Prostate gland (tissue), 2 donors: ENCODE results near the gene PAK1.
A peak's percentile ranks its signal among the peaks of the same experiment; 100 is the strongest.

ENCODE experiments used
- POLR2A ChIP-seq: fragments of 450-650 bp; IDR thresholded peaks from one replicate; pipeline ENCODE4 v1.6.1; 2016; ENCODE audit warnings: antibody characterized with exemption, mild to moderate bottlenecking
- POLR2AphosphoS5 ChIP-seq: sonication (generic); formaldehyde crosslinking; IDR thresholded peaks from one replicate; pipeline ENCODE4 v1.6.1; 2017; ENCODE audit warnings: antibody characterized with exemption
- TF ChIP-seq, protein P1 (sequence below), 4 experiments: fragments of 200-600 bp in 2 of 4; fragments of 450-650 bp in 2 of 4; sonication (generic) in 2 of 4; IDR thresholded peaks; 1 replicate in 3 of 4; 2 replicates in 1 of 4; pipeline ENCODE4 v1.5.1; 2016 to 2019; ENCODE audit warnings: antibody characterized with exemption in 4 of 4, mild to moderate bottlenecking in 2 of 4, moderate library complexity in 2 of 4

GRCh38 chr11:77473801-77474683 lies at the start of gene PAK1:
- TF ChIP-seq, protein P1, sequence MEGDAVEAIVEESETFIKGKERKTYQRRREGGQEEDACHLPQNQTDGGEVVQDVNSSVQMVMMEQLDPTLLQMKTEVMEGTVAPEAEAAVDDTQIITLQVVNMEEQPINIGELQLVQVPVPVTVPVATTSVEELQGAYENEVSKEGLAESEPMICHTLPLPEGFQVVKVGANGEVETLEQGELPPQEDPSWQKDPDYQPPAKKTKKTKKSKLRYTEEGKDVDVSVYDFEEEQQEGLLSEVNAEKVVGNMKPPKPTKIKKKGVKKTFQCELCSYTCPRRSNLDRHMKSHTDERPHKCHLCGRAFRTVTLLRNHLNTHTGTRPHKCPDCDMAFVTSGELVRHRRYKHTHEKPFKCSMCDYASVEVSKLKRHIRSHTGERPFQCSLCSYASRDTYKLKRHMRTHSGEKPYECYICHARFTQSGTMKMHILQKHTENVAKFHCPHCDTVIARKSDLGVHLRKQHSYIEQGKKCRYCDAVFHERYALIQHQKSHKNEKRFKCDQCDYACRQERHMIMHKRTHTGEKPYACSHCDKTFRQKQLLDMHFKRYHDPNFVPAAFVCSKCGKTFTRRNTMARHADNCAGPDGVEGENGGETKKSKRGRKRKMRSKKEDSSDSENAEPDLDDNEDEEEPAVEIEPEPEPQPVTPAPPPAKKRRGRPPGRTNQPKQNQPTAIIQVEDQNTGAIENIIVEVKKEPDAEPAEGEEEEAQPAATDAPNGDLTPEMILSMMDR (IDR thresholded peaks at IDR 0.05) = peak in 1 of 4 experiments; percentile 5
- peak; percentile 33 for TF ChIP-seq POLR2A
- peak; percentile 50 for TF ChIP-seq POLR2AphosphoS5
